Measurements from ENCODE around the gene STK39.

Gene STK39

DNA sequence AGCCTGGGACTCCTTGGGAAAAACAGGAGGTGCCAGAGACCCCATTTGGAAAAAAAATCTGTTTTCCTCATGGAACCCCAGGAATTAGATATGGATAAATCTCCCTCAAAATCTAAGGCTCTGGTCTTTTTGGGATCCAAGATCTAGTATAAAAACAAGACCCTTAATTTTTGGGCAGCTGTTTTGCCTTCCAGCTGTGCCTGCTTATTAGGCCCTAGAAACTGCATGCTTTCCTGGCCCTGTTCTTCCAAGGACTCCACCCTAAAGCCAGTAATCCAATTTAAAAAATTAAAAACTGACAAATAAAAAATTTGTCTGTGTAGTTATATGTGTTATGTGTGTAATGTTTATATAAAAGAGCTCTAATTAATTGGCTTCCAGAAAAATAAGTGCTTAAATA is 274.6 kb downstream of the STK39 start:
- no peak overlapping the region for H3K4me3 ChIP-seq (ENCODE audit: low read length)
- DNase-seq (ENCODE audit: low read depth), result no peak
- no peak for TF ChIP-seq CTCF (IDR thresholded peaks at IDR 0.05; ENCODE audit: insufficient read depth, low read depth, low read length, missing control alignments)

- no peak for TF ChIP-seq CTCF (IDR thresholded peaks at IDR 0.05; ENCODE audit: insufficient read depth, low read depth, low read length, missing control alignments)
- no peak for DNase-seq (ENCODE audit: low read depth)
- H3K4me3 ChIP-seq (ENCODE audit: low read length), result no peak overlapping the region
These were observed 275.4 kb downstream of the STK39 start for GRCh38 chr2:167972020-167972419.

- H3K4me3 ChIP-seq (ENCODE audit: low read length), result no peak overlapping the region
- TF ChIP-seq CTCF (IDR thresholded peaks at IDR 0.05; ENCODE audit: insufficient read depth, low read depth, low read length, missing control alignments), result no peak
- DNase-seq (ENCODE audit: low read depth), result no peak
These were observed 280.2 kb downstream of the STK39 start for GRCh38 chr2:167966937-167967913.

GRCh38 chr2:167965907-167966761 is 281.3 kb downstream of the STK39 start:
- TF ChIP-seq CTCF (IDR thresholded peaks at IDR 0.05; ENCODE audit: insufficient read depth, low read depth, low read length, missing control alignments), result no peak

DNA sequence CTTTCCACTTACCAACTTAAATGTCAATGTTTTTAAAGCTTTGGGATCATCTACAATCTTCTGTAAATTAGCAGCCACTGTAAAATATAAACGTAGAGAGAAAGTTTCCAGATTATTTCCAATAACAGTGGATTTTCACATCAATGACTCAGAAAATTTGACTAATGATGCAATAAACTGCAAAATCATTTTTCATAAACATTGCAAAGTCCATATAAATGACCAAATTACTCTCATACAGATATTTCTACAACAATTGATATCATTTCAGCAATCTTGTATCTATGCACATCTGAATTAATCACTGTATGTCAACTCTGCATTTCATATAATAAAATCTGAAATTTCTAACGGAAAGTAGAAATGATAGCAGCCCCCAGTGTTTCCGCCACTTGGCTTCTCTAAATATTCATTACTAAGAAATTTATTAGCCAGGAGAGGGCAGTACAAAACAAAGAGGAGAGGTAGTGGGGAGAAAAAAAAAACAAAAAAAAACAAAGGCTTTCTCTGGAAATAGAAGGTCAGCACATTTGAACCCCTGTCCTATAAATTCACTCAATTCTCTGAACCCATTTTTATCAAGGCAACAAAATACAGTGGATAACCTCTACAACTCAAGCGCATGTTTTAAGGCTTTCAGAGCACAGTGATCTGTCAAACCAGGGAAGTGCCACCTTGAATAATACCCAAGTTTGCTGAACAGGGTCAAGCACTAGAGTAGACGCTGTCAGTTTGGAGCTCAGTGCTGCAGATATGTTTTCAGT is 282.6 kb downstream of the STK39 start:
- H3K4me3 ChIP-seq (ENCODE audit: low read length), result no peak overlapping the region
- DNase-seq (ENCODE audit: low read depth), result no peak
- TF ChIP-seq CTCF (IDR thresholded peaks at IDR 0.05; ENCODE audit: insufficient read depth, low read depth, low read length, missing control alignments), result peak; percentile 12

More at GRCh38 chr2:167965907-167966761, 281.3 kb downstream of the STK39 start:
- no peak for DNase-seq (ENCODE audit: low read depth)
- H3K4me3 ChIP-seq (ENCODE audit: low read length), result no peak overlapping the region

GRCh38 chr2:167963899-167964649 is 283.3 kb downstream of the STK39 start:
- TF ChIP-seq CTCF (IDR thresholded peaks at IDR 0.05; ENCODE audit: insufficient read depth, low read depth, low read length, missing control alignments), result no peak
- DNase-seq (ENCODE audit: low read depth), result no peak
- H3K4me3 ChIP-seq (ENCODE audit: low read length), result no peak overlapping the region

Data from epithelial cell of esophagus (primary cell).